H1 (cell line): ENCODE results near the gene ANO2. TPM values are rescaled to one million over a fixed set of nuclear protein-coding genes. Genes with fewer than 3 reads are reported as not detected.

ENCODE experiments used
- CTCF ChIA-PET: fragments of 300-600 bp; sonication (Branson Sonifier 250); formaldehyde crosslinking; loops from one replicate; lab custom pipeline; 2021; ENCODE audit not compliant: partially characterized antibody; lab: Charles Lee
- POLR2A ChIA-PET: fragments of 300-600 bp; sonication (Branson Sonifier 250); formaldehyde crosslinking; loops from one replicate; lab custom pipeline; 2021; ENCODE audit warnings: inconsistent platforms; ENCODE audit not compliant: partially characterized antibody; lab: Charles Lee
- DNase-seq, 2 experiments: peaks; one replicate each; pipeline versions ENCODE4 v3.0.0 to v3.0.0-alpha.2; 2010 to 2022; ENCODE audit warnings: low spot score in 2 of 2, low read depth in 1 of 2, mixed read lengths in 1 of 2
- FAIRE-seq: peaks from 2 replicates; lab custom pipeline; 2011; peaks lifted over from hg19 to GRCh38; lab: Jason Lieb, UNC
- H2AFZ ChIP-seq: 2 replicates; pipeline ENCODE4 v1.8.1; 2012; ENCODE audit warnings: low read length, inconsistent platforms
- H2AK5ac ChIP-seq: 2 replicates; pipeline ENCODE4 v1.6.1; 2013; ENCODE audit warnings: low read depth, low read length
- H2BK120ac ChIP-seq: replicated peaks from 2 replicates; pipeline ENCODE3; 2013; ENCODE audit warnings: low read depth, low read length, inconsistent platforms
- H2BK12ac ChIP-seq: 2 replicates; pipeline ENCODE4 v1.6.1; 2013; ENCODE audit warnings: low read depth, low read length
- H2BK15ac ChIP-seq: 2 replicates; pipeline ENCODE4 v1.6.1; 2013; ENCODE audit warnings: low read length
- H2BK20ac ChIP-seq: 2 replicates; pipeline ENCODE4 v1.6.1; 2013; ENCODE audit warnings: low read length
- H2BK5ac ChIP-seq: 2 replicates; pipeline ENCODE4 v1.6.1; 2013; ENCODE audit warnings: low read depth, low read length
- H3K14ac ChIP-seq: 2 replicates; pipeline ENCODE4 v1.6.1; 2013; ENCODE audit warnings: inconsistent platforms; ENCODE audit not compliant: insufficient read length
- H3K18ac ChIP-seq: 2 replicates; pipeline ENCODE4 v1.6.1; 2013; ENCODE audit warnings: low read length; ENCODE audit errors: extremely low read depth
- H3K23ac ChIP-seq: 2 replicates; pipeline ENCODE4 v1.6.1; 2013; ENCODE audit warnings: inconsistent platforms; ENCODE audit not compliant: insufficient read length
- H3K23me2 ChIP-seq: 2 replicates; pipeline ENCODE4 v1.6.1; 2013; ENCODE audit warnings: low read depth, low read length
- H3K27ac ChIP-seq: 2 replicates; pipeline ENCODE4 v1.6.1; 2011; ENCODE audit warnings: low read depth, low read length, inconsistent platforms
- H3K27me3 ChIP-seq, 4 experiments: replicated peaks in 1 of 4; 1 replicate in 1 of 4; 2 replicates in 3 of 4; pipeline versions ENCODE4 v1.6.1 to v1.8.1; 2011 to 2013; ENCODE audit warnings: low read length in 3 of 4, mild to moderate bottlenecking in 3 of 4, inconsistent platforms in 2 of 4, mixed read lengths in 2 of 4, moderate library complexity in 1 of 4; ENCODE audit not compliant: control insufficient read depth in 3 of 4, insufficient read depth in 3 of 4; ENCODE audit errors: extremely low read depth in 1 of 4
- H3K36me3 ChIP-seq, 4 experiments: 2 replicates each; pipeline versions ENCODE4 v1.6.1 to v1.8.1; 2011 to 2013; ENCODE audit warnings: mild to moderate bottlenecking in 4 of 4, low read length in 3 of 4, moderate library complexity in 2 of 4, control low read depth in 1 of 4, inconsistent platforms in 1 of 4; ENCODE audit not compliant: insufficient read depth in 4 of 4, control insufficient read depth in 2 of 4
- H3K4ac ChIP-seq: replicated peaks from 2 replicates; pipeline ENCODE3; 2013; ENCODE audit warnings: low read length, low read depth, mixed read lengths, inconsistent platforms; ENCODE audit not compliant: insufficient read length
- H3K4me1 ChIP-seq, 4 experiments: replicated peaks in 1 of 4; 1 replicate in 1 of 4; 2 replicates in 3 of 4; pipeline versions ENCODE4 v1.6.1 to v1.8.1; 2011 to 2013; ENCODE audit warnings: low read length in 3 of 4, inconsistent platforms in 2 of 4, mixed read lengths in 1 of 4; ENCODE audit not compliant: insufficient read depth in 4 of 4, control insufficient read depth in 3 of 4
- H3K4me2 ChIP-seq, 2 experiments: 2 replicates each; pipeline versions ENCODE4 v1.6.1 to v1.8.1; 2011 to 2013; ENCODE audit warnings: low read depth in 2 of 2, low read length in 2 of 2, control low read depth in 1 of 2, inconsistent platforms in 1 of 2, mild to moderate bottlenecking in 1 of 2; ENCODE audit not compliant: insufficient read depth in 1 of 2
- H3K4me3 ChIP-seq, 4 experiments: fragments of 200-600, 300-600 bp in 1 of 4; sonication (generic), shearing (Covaris generic), sonication (Bioruptor Twin) in 1 of 4; 2 replicates each; pipeline versions ENCODE4 v1.5.1 to v1.8.1; 2011 to 2016; ENCODE audit warnings: low read length in 4 of 4, low read depth in 3 of 4, control low read depth in 2 of 4, inconsistent platforms in 2 of 4, mild to moderate bottlenecking in 2 of 4, mixed read lengths in 1 of 4, moderate library complexity in 1 of 4; ENCODE audit not compliant: insufficient read depth in 2 of 4; ENCODE audit errors: extremely low read depth in 1 of 4
- H3K56ac ChIP-seq: replicated peaks from 2 replicates; pipeline ENCODE3; 2013; ENCODE audit warnings: low read depth, mild to moderate bottlenecking, mixed read lengths, low read length, inconsistent platforms; ENCODE audit not compliant: insufficient read length
- H3K79me1 ChIP-seq: 2 replicates; pipeline ENCODE4 v1.6.1; 2013; ENCODE audit warnings: low read depth, low read length, control low read depth
- H3K79me2 ChIP-seq, 2 experiments: 2 replicates each; pipeline versions ENCODE4 v1.6.1 to v1.8.1; 2012 to 2013; ENCODE audit warnings: low read length in 2 of 2, mild to moderate bottlenecking in 2 of 2, inconsistent platforms in 1 of 2; ENCODE audit not compliant: insufficient read depth in 2 of 2, control insufficient read depth in 1 of 2
- H3K9ac ChIP-seq, 4 experiments: replicated peaks in 1 of 4; 1 replicate in 1 of 4; 2 replicates in 3 of 4; pipeline versions ENCODE4 v1.6.1 to v1.8.1; 2011 to 2013; ENCODE audit warnings: low read depth in 3 of 4, low read length in 3 of 4, control low read depth in 2 of 4, mild to moderate bottlenecking in 2 of 4, moderate library complexity in 2 of 4, inconsistent platforms in 1 of 4; ENCODE audit errors: extremely low read depth in 1 of 4
- H3K9me3 ChIP-seq, 2 experiments: 2 replicates each; pipeline versions ENCODE4 v1.6.1 to v1.8.1; 2012 to 2013; ENCODE audit warnings: mild to moderate bottlenecking in 2 of 2, moderate library complexity in 2 of 2, control low read depth in 1 of 2, inconsistent platforms in 1 of 2, low read depth in 1 of 2, low read length in 1 of 2, mixed read lengths in 1 of 2; ENCODE audit not compliant: insufficient read depth in 2 of 2
- H4K20me1 ChIP-seq, 2 experiments: replicated peaks in 1 of 2; 2 replicates each; pipeline versions ENCODE3 to v1.8.1; 2011 to 2013; ENCODE audit warnings: inconsistent platforms in 2 of 2, low read length in 2 of 2, mild to moderate bottlenecking in 1 of 2; ENCODE audit not compliant: insufficient read depth in 2 of 2, control insufficient read depth in 1 of 2
- H4K5ac ChIP-seq: 2 replicates; pipeline ENCODE4 v1.6.1; 2013; ENCODE audit warnings: low read length, low read depth, mixed read lengths, inconsistent platforms; ENCODE audit not compliant: insufficient read length
- H4K8ac ChIP-seq: 2 replicates; pipeline ENCODE4 v1.8.0; 2013; ENCODE audit warnings: mild to moderate bottlenecking, moderate library complexity, low read length, inconsistent platforms; ENCODE audit not compliant: insufficient read depth; ENCODE audit errors: extremely low read depth
- H4K91ac ChIP-seq: replicated peaks from 2 replicates; pipeline ENCODE3; 2013; ENCODE audit warnings: low read length, mixed read lengths, inconsistent platforms; ENCODE audit not compliant: insufficient read length
- ATF2 ChIP-seq: IDR thresholded peaks from 2 replicates; pipeline ENCODE4 v1.6.1; 2012; ENCODE audit warnings: low read length, inconsistent platforms
- BRCA1 ChIP-seq: IDR thresholded peaks from 2 replicates; pipeline ENCODE4 v1.6.1; 2012; ENCODE audit warnings: low read depth, low read length, improper control_type of control experiment
- EP300 ChIP-seq, 2 experiments: IDR thresholded peaks; 1 replicate in 1 of 2; 2 replicates in 1 of 2; pipeline ENCODE4 v1.6.1; 2011 to 2012; ENCODE audit warnings: low read depth in 2 of 2, low read length in 2 of 2, mild to moderate bottlenecking in 2 of 2, borderline replicate concordance in 1 of 2, inconsistent platforms in 1 of 2, moderate library complexity in 1 of 2
- GTF2F1 ChIP-seq: IDR thresholded peaks from 2 replicates; pipeline ENCODE4 v1.6.1; 2012; ENCODE audit warnings: low read depth, low read length, improper control_type of control experiment, borderline replicate concordance
- POLR2AphosphoS5 ChIP-seq: IDR thresholded peaks from 2 replicates; pipeline ENCODE4 v1.6.1; 2011; ENCODE audit warnings: low read depth, low read length
- SIRT6 ChIP-seq: IDR thresholded peaks from one replicate; pipeline ENCODE4 v1.7.1; 2012; ENCODE audit warnings: low read length, inconsistent platforms
- TAF1 ChIP-seq: IDR thresholded peaks from 2 replicates; pipeline ENCODE4 v1.6.1; 2011; ENCODE audit warnings: mild to moderate bottlenecking, low read depth, low read length
- TAF7 ChIP-seq: optimal IDR thresholded peaks from 2 replicates; pipeline ENCODE3; 2011; ENCODE audit warnings: low read depth, mild to moderate bottlenecking, inconsistent platforms, low read length, moderate library complexity, borderline replicate concordance
- TCF12 ChIP-seq: IDR thresholded peaks from 2 replicates; pipeline ENCODE4 v1.6.1; 2011; ENCODE audit warnings: low read depth, mild to moderate bottlenecking, low read length
- WGBS, 2 experiments: shearing (Covaris generic) in 1 of 2; methylation state at CpG; one replicate each; pipeline versions ENCODE4 v1.1.6 to v1.1.7; 2013 to 2015; ENCODE audit warnings: low lambda C conversion rate in 2 of 2, mixed read lengths in 2 of 2, inconsistent platforms in 1 of 2, low coverage in 1 of 2, missing lambda C conversion rate in 1 of 2; ENCODE audit not compliant: insufficient replicate concordance in 2 of 2, insufficient coverage in 1 of 2, insufficient read length in 1 of 2; ENCODE audit errors: extremely low coverage in 1 of 2, missing lambda C conversion rate in 1 of 2; 5-methylcytosine and 5-hydroxymethylcytosine counted together
- polyA plus RNA-seq, 7 experiments: library from polyadenylated mRNA; depleted of rRNA in 3 of 7; stranded (reverse) in 5 of 7; unstranded in 2 of 7; fragments of >200 nt in 5 of 7; fragments of 200-250 nt in 2 of 7; gene quantifications; 1 replicate in 5 of 7; 2 replicates in 1 of 7; 4 replicates in 1 of 7; pipeline versions ENCODE4 v1.2.1 to v1.2.3, GENCODE V29; 2011 to 2013; ENCODE audit warnings: missing spikeins in 2 of 7, mixed read lengths in 2 of 7
- total RNA-seq: library from RNA; stranded (reverse); fragmentation: NEBNext Ultra II Directional; extraction: Animal tissue kit (Norgen Biotek cat#: 25700); gene quantifications from 2 replicates; pipeline ENCODE4 v1.2.1, GENCODE V29; 2021
- TF ChIP-seq, protein P1 (sequence below): IDR thresholded peaks from 2 replicates; pipeline ENCODE4 v1.6.1; 2011; ENCODE audit warnings: low read depth, mild to moderate bottlenecking, low read length; ENCODE audit not compliant: insufficient read depth

Gene ANO2
- total and polyA plus RNA-seq, 2 of the 8 experiments (the other 6 are each of a cell fraction or from before 2014, with no cell fraction given) = 1.9 to 5.5 TPM

DNA sequence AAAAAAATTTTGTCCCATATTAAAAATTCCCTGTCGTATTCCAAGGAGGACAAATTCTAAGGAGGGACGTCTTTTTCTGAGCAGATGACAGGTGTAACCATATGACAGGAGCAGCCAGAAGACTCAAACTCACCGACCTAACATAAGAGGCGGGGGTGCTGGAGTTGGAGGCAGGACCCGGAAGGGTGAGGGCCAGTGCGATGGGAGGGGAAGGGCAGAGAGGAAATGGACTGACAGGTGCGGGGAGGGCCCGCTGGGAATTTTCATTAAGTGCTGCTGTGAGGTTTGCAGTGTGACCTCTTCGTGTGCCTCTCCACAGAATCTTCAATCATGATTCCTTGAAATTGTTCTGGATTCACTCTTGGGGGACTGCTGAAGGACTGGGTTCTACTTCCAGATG, 323.7 kb downstream of the ANO2 start:
- POLR2A ChIA-PET = interaction anchor here (1.7 kb wide), 1 partner anchor 13 kb away, joined by 4 read pairs; no protein-coding TSS in a partner anchor
- 85% methylated on average over 9 of the region's 9 CpGs; no CpG with 5 or more reads in 1 of the 2 experiments for WGBS, 2 experiments
- H3K9me3 ChIP-seq = no peaks in the 10 kb centered on the region
- H3K56ac ChIP-seq = no peak overlapping the region
- H3K79me1 ChIP-seq = no peaks in the 10 kb centered on the region
- CTCF ChIA-PET = no interaction called here
- DNase-seq (no peak), FAIRE-seq (no peak)
- H3K18ac ChIP-seq = no peak overlapping the region
- H2BK20ac ChIP-seq = no peak overlapping the region
- no peaks in the 10 kb centered on the region; the same call in 1 of the 2 replicates for H3K23me2 ChIP-seq
- H2AFZ ChIP-seq = no peak overlapping the region
- H4K91ac ChIP-seq = no peak overlapping the region
- no peak overlapping the region for H3K9ac ChIP-seq
- H3K14ac ChIP-seq = no peak overlapping the region
- no peak overlapping the region for H2BK15ac ChIP-seq
- 0 out of 4 replicates have a peak, but pooled peaks cover 0 to 2% of the 10 kb centered on the region in 2 experiments for H3K79me2 ChIP-seq
- no peak overlapping the region for H3K4me2 ChIP-seq
- H3K27me3 ChIP-seq = no peaks in the 10 kb centered on the region; a peak in 1 of 7 replicates
- no peaks in the 10 kb centered on the region for H3K36me3 ChIP-seq
- no peak overlapping the region for H2BK5ac ChIP-seq
- no peak overlapping the region for H3K23ac ChIP-seq
- no peaks in the 10 kb centered on the region; a peak in 1 of 7 replicates for H3K4me1 ChIP-seq
- H4K20me1 ChIP-seq = no peaks in the 10 kb centered on the region
- H3K4me3 ChIP-seq = no peak overlapping the region
- no peak overlapping the region for H2BK120ac ChIP-seq
- no peak overlapping the region for H4K5ac ChIP-seq
- no peak overlapping the region for H2BK12ac ChIP-seq
- TF ChIP-seq BRCA1 (no peak), GTF2F1 (no peak), TCF12 (no peak), TAF7 (no peak), SIRT6 (no peak), POLR2AphosphoS5 (no peak), EP300 (IDR thresholded peaks at IDR 0.05; ENCODE audit: borderline replicate concordance in 1 of 2, low read depth in 2 of 2, low read length in 2 of 2) (no peak), ATF2 (no peak), TAF1 (no peak)
- TF ChIP-seq, protein P1, sequence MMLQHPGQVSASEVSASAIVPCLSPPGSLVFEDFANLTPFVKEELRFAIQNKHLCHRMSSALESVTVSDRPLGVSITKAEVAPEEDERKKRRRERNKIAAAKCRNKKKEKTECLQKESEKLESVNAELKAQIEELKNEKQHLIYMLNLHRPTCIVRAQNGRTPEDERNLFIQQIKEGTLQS = no peak
- no peak overlapping the region for H4K8ac ChIP-seq
- no peak overlapping the region for H3K27ac ChIP-seq
- H3K4ac ChIP-seq = no peak overlapping the region
- no peak overlapping the region for H2AK5ac ChIP-seq
